Stimulated activated CD8-positive, alpha-beta memory T cell treated with anti-CD3 and anti-CD28 coated beads, Interleukin-15, amount 100 ng/mL, for 1 hour (primary cell): ENCODE results near the gene B3GNT3.

ENCODE experiments used
- DNase-seq: peaks from one replicate; pipeline ENCODE4 v3.0.0-alpha.2; 2020; ENCODE audit warnings: low read depth

Gene B3GNT3

GRCh38 chr19:17794731-17795494 lies at the start of gene B3GNT3:
Gene B3GNT3, plus strand, starts transcription at chr19:17795138. Its CDS starts 12,670 bp downstream, at chr19:17807808.
- DNase-seq = no peak

- peak; percentile 85 for DNase-seq
Measured at GRCh38 chr19:17747205-17748098, 47.5 kb upstream of the B3GNT3 start.

GRCh38 chr19:17748884-17749638 lies 45.9 kb upstream of the B3GNT3 start:
- DNase-seq = no peak

GRCh38 chr19:17749912-17750317 lies 45.0 kb upstream of the B3GNT3 start:
- no peak for DNase-seq

- peak; percentile 78 for DNase-seq
Measured at GRCh38 chr19:17751103-17751911, 43.6 kb upstream of the B3GNT3 start, which contains the start of gene FCHO1. Gene FCHO1, plus strand, starts transcription at chr19:17751477. Its CDS starts 3,688 bp downstream, at chr19:17755165.

- no peak for DNase-seq
Measured at GRCh38 chr19:17751912-17752273, 43.0 kb upstream of the B3GNT3 start.

GRCh38 chr19:17752865-17753639 lies 41.9 kb upstream of the B3GNT3 start:
- no peak for DNase-seq

GRCh38 chr19:17753976-17754375 lies 41.0 kb upstream of the B3GNT3 start:
- no peak for DNase-seq

GRCh38 chr19:17754634-17755442 lies 40.1 kb upstream of the B3GNT3 start:
- DNase-seq = no peak

GRCh38 chr19:17755443-17755890 lies 39.5 kb upstream of the B3GNT3 start:
- DNase-seq = no peak

- no peak for DNase-seq
Measured at GRCh38 chr19:17755977-17756670, 38.8 kb upstream of the B3GNT3 start.

- no peak for DNase-seq
Measured at GRCh38 chr19:17757125-17757524, 37.8 kb upstream of the B3GNT3 start.

- no peak for DNase-seq
Measured at GRCh38 chr19:17758515-17758914, 36.4 kb upstream of the B3GNT3 start.

- no peak for DNase-seq
Measured at GRCh38 chr19:17761148-17761547, 33.8 kb upstream of the B3GNT3 start.

- DNase-seq = no peak
Measured at GRCh38 chr19:17762505-17763229, 32.3 kb upstream of the B3GNT3 start.

GRCh38 chr19:17764348-17764747 lies 30.6 kb upstream of the B3GNT3 start:
- DNase-seq = no peak

- no peak for DNase-seq
Measured at GRCh38 chr19:17765069-17765618, 29.8 kb upstream of the B3GNT3 start.

- DNase-seq = no peak
Measured at GRCh38 chr19:17766543-17767131, 28.3 kb upstream of the B3GNT3 start.
